T1000 (cell line): ENCODE measurements around the gene USP30.
"Not testable (repeated sequence)": the region's sequence is repeated elsewhere in the genome, so short reads cannot be mapped to it uniquely, and the experiment has no call there.

ENCODE experiments used
- DNase-seq: peaks from one replicate; lab custom pipeline; 2025; ENCODE audit warnings: mixed read lengths; lab: John Stamatoyannopoulos, UW

The USP30 gene

DNA sequence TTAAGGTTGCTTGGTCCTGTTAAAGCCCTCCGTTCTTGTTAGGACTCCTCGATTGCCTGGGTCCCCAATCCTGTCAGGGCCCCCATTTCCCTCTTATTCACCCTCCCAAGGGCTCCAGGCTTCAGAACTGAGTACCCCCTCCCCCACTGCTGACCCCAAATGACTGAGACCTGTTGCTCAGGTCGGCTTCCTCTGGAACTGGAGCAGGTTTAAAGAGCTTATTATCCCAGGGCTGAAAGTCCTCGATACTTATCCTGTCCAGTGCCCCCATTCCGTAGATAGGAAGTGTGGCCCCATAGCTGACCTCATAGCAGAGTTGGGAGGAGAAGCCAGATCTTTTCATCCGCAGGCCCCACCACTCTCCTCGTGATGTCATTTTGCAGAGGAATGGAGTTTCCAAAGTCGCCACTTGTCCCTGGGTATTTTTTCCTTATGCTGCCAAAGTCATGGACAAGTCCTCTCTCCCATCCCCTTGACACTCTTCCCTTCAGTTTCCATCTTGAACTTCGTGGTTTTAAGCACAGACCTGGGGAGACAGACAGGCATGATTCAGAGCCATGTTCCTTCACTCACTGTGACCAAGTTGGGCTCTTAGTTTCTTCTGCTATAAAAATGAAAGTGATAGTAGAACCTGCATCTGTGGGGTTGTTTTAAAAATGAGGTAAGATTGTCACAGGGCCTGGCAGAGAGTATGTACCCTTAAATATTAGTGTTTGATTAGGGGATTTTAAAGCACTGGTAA lies 1.2 kb downstream of the USP30 start:
- DNase-seq: no peak

GRCh38 chr12:109054124-109054513 lies 1.7 kb downstream of the USP30 start:
- not testable (repeated sequence) for DNase-seq

DNA sequence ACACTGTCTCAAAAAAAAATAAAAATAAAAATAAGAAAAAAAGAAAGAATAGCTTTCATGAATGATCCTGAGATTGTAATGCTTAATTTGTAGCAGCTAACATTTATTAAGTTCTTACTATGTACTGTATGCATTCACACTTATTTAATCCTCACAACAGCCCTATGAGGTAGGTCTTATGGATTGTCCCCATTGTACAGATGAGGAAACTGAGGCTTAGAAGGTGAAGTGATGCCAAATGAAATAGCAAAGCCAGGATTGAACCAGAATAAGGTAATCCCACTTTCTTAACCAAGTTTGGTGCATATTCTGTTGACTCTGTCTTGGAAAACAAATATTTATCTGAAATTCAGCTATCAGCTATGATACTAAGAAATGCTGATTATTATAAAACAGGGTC lies 2.1 kb downstream of the USP30 start:
- DNase-seq: no peak

- DNase-seq: no peak
These were observed 4.5 kb downstream of the USP30 start for GRCh38 chr12:109056891-109057290.

DNA sequence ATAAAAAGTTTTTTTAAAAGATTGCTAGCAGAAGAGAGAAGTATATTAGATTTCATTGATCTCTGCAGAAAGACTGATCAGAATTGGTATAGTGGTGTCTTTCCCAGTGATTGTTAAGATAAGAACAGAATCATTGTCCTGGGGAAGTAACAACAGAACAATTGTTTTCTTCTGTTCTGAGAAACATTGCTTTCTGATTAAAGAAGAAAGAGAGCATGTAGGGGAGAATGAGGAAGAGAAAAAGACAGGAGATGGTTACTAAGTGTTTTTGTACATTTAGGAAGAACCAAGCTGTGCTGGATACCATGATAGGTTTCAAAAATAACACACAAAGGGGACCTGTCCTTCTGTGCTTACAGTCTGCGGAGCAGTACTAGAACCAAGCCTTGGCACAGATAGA lies 5.0 kb downstream of the USP30 start:
- DNase-seq: no peak

DNA sequence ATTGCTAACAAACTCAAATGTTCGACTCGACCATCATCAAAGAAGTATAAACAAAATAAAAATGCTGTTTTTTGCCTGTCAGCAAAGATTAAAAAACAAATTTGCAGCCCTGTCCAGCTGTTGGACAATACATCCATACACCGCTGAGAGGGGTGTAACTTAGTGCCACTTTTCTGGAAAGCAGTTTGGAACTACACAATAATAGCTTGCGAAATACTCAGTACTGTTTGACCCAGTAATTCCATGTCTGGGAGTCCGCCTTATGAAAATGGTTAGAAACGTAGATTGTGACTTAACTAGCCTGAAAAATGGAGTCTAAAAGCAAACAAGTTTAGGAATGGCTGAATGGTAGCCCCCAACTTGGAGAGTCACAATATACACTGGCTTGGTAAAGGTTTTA lies 6.4 kb downstream of the USP30 start:
- DNase-seq: no peak

DNA sequence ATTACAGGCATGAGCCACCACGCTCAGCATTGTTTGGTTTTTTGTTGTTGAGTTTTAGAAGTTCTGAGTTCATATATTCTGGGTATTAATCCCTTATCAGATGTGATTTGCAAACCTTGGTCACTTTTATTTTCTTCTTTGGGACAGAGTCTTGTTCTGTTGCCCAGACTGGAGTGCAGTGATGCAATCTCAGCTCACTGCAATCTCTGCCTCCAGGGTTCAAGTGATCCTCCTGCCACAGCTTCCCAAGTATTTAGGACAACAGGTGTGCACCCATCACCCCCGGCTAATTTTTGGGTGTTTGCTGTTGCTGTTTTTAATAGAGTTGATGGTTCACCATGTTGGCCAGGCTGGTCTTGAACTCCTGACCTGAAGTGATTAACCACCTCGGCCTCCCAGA lies 11.8 kb downstream of the USP30 start:
- no peak for DNase-seq

DNA sequence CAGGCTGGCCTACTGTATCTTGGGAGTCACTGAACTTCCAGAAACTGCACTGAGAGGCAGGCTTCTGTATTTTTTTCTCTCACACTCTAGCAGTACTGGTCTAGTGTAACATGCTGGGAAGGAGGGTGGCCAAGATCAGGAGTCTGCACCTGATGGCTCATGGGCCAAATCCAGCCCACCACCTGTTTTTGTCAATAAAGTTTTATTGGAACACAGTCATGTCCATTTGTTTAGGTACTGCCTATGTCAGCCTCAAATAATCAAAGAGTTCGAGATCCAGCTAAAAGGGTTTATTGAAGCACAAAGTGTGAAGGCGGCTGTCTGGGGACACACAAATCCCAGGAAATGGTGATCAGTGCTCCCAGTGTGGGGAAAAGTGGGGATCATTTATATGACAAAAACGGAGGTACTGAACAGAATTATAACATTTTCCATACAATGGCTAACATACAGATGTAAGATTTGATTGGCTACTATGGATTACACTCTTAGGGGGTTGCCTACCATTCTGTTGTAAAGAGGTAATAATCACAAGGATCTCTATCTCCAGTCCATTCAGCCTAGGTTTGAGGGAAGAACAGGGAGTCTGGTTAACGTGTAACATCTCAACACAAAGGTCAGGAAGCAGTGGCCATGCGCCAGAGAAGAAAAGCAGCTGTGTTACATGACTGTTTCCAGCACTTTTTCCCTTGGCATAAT lies 12.9 kb downstream of the USP30 start:
- no peak for DNase-seq

DNA sequence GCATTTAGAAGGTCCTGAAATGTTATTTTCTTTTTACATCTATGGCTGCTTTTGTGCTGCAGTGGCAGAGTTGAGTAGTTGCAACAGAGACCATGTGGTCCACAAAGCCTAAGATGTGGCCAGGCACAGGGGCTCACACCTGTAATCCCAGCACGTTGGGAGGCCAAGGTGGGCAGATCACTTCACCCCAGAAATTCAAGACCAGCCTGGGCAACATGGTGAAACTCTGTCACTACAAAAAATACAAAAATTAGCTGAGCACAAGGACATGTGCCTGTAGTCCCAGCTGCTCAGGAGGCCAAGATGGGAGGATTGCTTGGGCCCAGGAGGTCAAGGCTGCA lies 13.4 kb downstream of the USP30 start:
- no peak for DNase-seq

DNA sequence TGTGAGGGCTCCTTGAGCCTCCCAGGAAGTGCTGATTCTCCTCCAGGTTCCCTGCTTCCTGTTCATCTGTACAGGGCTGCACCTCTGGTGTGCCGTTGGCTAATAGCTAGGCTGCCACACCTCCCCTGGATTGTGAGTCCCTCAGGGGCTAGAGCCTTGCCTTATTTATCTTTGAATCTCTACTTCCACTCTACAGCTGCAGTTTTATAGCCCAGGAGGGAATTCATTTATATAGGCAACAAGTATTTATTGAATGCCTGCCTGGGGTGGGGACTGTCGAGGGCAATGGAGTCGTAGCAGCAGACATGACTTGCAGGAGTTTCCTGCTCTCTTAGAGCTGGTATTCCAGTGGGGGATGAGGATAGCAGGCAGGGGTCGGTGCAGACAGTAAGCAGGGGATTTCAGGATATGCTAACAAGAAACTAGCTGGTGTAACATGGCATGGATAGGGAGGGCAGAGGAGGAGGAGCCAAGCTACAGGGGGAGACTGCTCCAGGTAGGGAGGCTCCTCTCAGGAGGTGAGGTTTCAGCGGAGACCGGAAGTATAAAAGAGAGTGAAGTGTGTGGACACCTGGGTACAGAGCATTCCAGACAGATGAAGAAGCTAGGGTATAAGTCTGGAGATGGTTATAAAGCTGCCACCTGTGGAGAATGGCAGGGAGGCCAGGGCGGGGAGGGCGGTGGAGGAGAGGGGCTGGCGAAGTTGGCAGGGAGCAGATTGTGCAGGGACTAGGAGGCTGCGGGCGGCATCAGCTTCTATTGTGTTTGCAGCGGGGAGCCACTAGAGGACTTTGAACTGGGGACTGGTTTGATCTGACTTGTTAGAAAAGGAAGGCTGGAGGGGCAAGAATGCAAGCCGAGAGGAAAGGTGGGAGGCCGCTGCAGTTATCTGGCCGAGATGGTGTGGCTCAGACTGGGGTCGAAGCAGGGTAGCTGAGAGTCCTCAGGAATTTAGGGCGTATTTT lies 17.2 kb downstream of the USP30 start:
- no peak for DNase-seq

GRCh38 chr12:109074866-109075265 lies 22.5 kb downstream of the USP30 start:
- no peak for DNase-seq

DNA sequence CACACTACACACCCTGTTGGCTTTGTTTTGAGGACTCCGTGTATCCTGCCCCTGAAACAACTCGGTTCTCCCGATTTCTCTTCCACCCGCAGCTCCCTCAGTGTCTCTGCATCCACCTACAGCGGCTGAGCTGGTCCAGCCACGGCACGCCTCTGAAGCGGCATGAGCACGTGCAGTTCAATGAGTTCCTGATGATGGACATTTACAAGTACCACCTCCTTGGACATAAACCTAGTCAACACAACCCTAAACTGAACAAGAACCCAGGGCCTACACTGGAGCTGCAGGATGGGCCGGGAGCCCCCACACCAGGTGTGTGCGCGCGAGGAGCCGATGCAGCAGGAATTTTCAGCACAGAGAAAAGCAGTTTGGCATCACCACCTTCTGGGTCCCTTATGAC lies 30.4 kb downstream of the USP30 start:
- no peak for DNase-seq

GRCh38 chr12:109084425-109084824 lies 32.0 kb downstream of the USP30 start:
- no peak for DNase-seq

- DNase-seq: no peak
These were observed 33.2 kb downstream of the USP30 start for GRCh38 chr12:109085590-109085989.

DNA sequence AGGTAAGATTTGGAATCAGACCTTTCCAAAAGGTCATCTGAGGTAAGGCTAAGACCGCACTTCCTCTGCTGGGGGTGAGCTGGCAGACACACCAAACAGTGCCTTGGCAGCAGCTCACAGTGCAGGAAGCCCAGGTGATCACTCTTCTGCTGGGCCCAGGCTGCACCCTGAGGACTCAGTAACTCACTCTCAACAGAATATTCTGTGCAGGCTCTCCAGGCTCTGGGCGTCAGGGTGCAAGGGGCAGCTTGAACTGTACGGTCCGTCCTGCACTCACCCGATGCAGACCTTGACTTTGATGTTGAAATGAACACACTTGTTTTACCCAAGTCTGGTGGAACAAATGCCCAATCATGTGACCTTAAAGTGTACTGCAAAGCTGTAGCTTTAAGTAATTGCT lies 34.9 kb downstream of the USP30 start:
- no peak for DNase-seq

- no peak for DNase-seq
These were observed 36.4 kb downstream of the USP30 start for GRCh38 chr12:109088818-109089217.

DNA sequence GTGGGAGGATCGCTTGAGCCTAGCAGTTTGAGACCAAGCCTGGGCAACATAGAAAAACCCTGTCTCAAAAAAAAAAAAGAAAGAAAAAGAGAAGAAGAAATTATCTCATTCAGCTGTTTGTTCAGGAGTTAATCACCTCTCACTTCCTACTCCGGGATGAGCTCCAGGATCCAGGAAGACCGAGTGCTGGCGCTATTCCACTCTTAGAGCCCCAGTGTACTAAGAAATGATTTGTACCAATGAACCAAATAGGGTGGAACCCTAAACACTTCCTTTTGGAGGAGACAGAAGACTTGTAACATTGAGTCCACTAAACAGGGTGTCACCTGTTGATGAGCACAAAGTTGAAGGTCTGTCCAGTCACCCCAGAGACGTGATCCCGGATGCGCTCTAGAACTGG lies 37.3 kb downstream of the USP30 start:
- DNase-seq: no peak

DNA sequence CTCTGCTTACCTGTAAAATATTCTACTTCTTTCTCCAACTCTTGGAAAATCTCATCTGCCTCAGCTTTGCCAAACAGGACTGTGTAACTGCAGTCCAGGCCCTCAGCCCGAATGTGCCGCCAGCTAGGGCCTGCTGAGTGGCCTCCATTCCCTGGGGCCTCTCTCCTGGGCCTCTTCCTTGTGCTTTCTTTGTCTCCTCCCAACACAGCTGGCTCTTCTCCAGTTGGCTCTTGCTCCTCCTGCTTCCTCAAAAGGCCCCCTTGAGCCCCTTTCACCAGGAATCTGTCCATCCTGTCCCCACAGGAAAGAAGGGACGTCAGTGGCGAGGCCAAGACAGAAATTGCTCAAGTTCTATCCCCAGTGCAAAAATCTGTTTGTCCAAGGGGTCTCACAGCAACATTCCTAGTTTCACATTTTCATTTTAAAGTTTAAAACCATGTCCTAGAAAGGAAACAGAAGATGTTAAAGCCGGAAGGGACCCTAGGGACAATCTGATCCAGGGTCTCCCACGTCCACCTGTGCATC lies 40.2 kb downstream of the USP30 start:
- no peak for DNase-seq

DNA sequence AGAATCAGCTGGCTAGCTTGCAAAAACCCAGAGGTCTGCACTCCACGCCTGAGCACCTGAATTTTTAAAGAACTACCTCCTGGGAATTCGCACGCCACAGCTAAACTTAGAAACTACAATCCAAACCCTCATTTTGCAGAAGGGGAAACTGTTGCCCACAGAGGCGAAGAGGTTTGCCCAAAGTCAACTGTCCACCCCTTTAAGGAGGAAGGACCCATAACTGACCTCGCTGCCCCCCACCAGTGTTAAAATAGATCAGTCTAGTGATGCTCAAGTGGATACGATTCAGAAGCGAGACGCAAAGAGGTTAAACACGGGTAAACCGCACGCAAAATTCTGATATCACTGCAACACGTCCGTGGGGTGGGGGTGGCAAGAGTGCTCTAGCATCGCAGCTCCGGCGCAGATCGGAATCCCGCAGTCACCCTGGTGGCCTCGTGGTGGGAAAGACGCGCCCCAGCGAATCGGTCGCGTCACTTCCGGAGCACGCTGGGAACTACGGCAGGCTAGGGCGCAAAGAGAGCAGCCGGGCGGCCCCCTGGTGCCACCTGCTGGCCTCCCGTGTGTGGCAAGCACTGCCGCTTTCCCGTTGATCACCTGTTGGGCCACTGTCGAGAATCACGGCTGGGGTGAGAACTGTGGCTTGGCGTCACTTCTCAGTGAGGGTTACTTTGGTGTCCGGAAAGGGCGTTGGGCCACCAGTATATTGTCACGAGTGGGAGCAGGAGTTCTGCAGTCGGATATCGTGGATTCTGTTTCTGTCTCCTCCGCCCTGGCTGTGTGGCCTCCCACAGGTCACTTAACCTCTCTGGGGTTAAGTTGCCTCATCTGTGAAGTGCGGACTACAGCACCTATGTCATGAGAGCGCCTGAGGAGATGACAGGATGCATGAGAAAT lies 40.9 kb downstream of the USP30 start, which contains the start of gene ALKBH2:
Gene ALKBH2 (minus strand): TSS at position 451 of the 897 bp plus-strand sequence. CDS start 686 bp downstream, outside the sequence.
- DNase-seq: peak; percentile 78

DNA sequence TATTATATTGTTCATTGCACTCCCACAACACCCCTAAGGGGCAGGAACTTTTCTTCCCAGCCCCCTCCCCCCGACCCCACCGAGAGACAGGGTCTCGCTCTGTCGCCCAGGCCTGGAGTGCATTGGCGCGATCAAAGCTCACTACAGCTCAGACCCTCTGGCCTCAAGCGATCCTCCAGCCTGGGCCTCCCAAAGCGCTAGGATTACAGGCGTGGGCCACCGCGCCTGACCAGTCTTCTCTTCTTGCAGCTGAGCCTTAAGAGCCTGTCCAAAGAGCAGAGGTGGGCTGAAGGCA lies 44.7 kb downstream of the USP30 start:
- DNase-seq: no peak

DNA sequence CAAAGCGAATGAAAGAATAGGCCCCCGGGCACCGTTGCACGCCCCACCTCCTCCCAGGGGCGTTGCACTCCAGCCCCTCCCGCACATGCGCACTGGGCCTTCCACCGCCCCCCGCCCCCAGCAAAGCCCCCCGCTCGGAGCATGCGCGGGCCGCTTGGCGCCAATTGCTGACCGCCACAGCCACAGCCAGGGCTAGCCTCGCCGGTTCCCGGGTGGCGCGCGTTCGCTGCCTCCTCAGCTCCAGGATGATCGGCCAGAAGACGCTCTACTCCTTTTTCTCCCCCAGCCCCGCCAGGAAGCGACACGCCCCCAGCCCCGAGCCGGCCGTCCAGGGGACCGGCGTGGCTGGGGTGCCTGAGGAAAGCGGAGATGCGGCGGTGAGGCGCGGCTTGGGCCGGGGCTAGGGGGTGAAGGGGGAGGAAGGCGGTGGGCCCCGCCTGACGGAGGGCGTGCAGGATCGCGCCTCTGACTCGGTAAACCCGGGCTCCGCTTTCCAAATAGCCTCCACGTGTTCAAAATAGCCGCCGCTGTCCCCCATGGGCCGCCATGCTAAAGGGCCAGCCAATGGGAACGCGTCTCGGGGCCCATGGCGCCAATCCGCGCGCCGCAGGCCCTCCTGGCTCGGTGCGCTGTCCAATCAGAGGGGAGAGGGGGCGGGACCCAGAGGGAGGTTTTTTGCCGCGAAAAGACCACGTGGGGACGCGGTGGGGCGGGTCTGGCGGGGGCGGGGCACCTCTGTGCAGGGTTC lies 45.2 kb downstream of the USP30 start, which contains the start of gene UNG:
Gene UNG (plus strand): TSS at position 163 of the 748 bp plus-strand sequence. CDS start 83 bp downstream, at position 246.
- peak; percentile 93 for DNase-seq
